ENCODE measurements around the gene MYO9A.

The MYO9A gene

GRCh38 chr15:71815301-71815700, 302.6 kb downstream of the MYO9A start:
- no peak overlapping the region for H3K27ac ChIP-seq
- TF ChIP-seq ZFX (IDR thresholded peaks at IDR 0.05; ENCODE audit: borderline replicate concordance) (no peak), CTCF (IDR thresholded peaks at IDR 0.05) (no peak)

- no peak overlapping the region for H3K27ac ChIP-seq
- TF ChIP-seq CTCF (IDR thresholded peaks at IDR 0.05): no peak
Observed at GRCh38 chr15:71813723-71814470, 304.1 kb downstream of the MYO9A start.

GRCh38 chr15:71812966-71813722, 304.8 kb downstream of the MYO9A start:
- TF ChIP-seq ZFX (IDR thresholded peaks at IDR 0.05; ENCODE audit: borderline replicate concordance) (no peak), CTCF (IDR thresholded peaks at IDR 0.05) (no peak)
- no peak overlapping the region for H3K27ac ChIP-seq

GRCh38 chr15:71811752-71812735, 305.9 kb downstream of the MYO9A start:
- H3K27ac ChIP-seq: no peak overlapping the region
- TF ChIP-seq ZFX (IDR thresholded peaks at IDR 0.05; ENCODE audit: borderline replicate concordance) (no peak), CTCF (IDR thresholded peaks at IDR 0.05) (no peak)

- no peak for TF ChIP-seq ZFX (IDR thresholded peaks at IDR 0.05; ENCODE audit: borderline replicate concordance)
- TF ChIP-seq CTCF (IDR thresholded peaks at IDR 0.05): no peak
- H3K27ac ChIP-seq: no peak overlapping the region
Observed at GRCh38 chr15:71811036-71811736, 306.8 kb downstream of the MYO9A start.

GRCh38 chr15:71810256-71811035, 307.5 kb downstream of the MYO9A start, which contains the start of gene NR2E3:
Gene NR2E3 (plus strand): TSS chr15:71810554. CDS start chr15:71810744, 190 bp downstream.
- H3K27ac ChIP-seq: no peak within 1 kb of the TSS
- TF ChIP-seq ZFX (IDR thresholded peaks at IDR 0.05; ENCODE audit: borderline replicate concordance): no peak
- TF ChIP-seq CTCF (IDR thresholded peaks at IDR 0.05): no peak

All from 22Rv1 (cell line).